H9 (cell line): ENCODE measurements around the gene USP37. TPM values are rescaled to one million over a fixed set of nuclear protein-coding genes. Genes with fewer than 3 reads are reported as not detected.

Source experiments
- DNase-seq: peaks from one replicate; pipeline ENCODE4 v3.0.0-alpha.2; 2017
- H2AFZ ChIP-seq: one replicate; pipeline ENCODE4 v1.6.1; 2013; ENCODE audit warnings: mild to moderate bottlenecking, low read length, control low read depth, moderate library complexity
- H2AK5ac ChIP-seq: 2 replicates; pipeline ENCODE4 v1.6.1; 2013; ENCODE audit warnings: low read length, control low read depth, mixed read lengths; ENCODE audit not compliant: insufficient read length
- H2BK120ac ChIP-seq: one replicate; pipeline ENCODE4 v1.6.1; 2013; ENCODE audit warnings: low read depth, mild to moderate bottlenecking, low read length, control low read depth, inconsistent platforms; ENCODE audit not compliant: poor library complexity, severe bottlenecking
- H2BK12ac ChIP-seq: 2 replicates; pipeline ENCODE4 v1.6.1; 2013; ENCODE audit warnings: low read length, control low read depth, mixed read lengths, low read depth; ENCODE audit not compliant: insufficient read length
- H2BK15ac ChIP-seq: 2 replicates; pipeline ENCODE4 v1.6.1; 2013; ENCODE audit warnings: low read depth, low read length, control low read depth
- H2BK20ac ChIP-seq: one replicate; pipeline ENCODE4 v1.6.1; 2013; ENCODE audit warnings: low read depth, mild to moderate bottlenecking, low read length, control low read depth, inconsistent platforms; ENCODE audit not compliant: poor library complexity, severe bottlenecking
- H2BK5ac ChIP-seq: 2 replicates; pipeline ENCODE4 v1.6.1; 2013; ENCODE audit warnings: low read length, control low read depth, mixed read lengths; ENCODE audit not compliant: insufficient read length
- H3K14ac ChIP-seq: 2 replicates; pipeline ENCODE4 v1.6.1; 2013; ENCODE audit warnings: low read length, control low read depth; ENCODE audit not compliant: insufficient read depth
- H3K18ac ChIP-seq: 2 replicates; pipeline ENCODE4 v1.6.1; 2013; ENCODE audit warnings: low read depth, mild to moderate bottlenecking, mixed read lengths, low read length, control low read depth; ENCODE audit not compliant: insufficient read length
- H3K23ac ChIP-seq: 2 replicates; pipeline ENCODE4 v1.6.1; 2013; ENCODE audit warnings: low read length, control low read depth, mixed read lengths, low read depth; ENCODE audit not compliant: insufficient read length
- H3K23me2 ChIP-seq: 2 replicates; pipeline ENCODE4 v1.6.1; 2013; ENCODE audit warnings: low read depth, mild to moderate bottlenecking, mixed read lengths, low read length, control low read depth; ENCODE audit not compliant: insufficient read length, poor library complexity, severe bottlenecking
- H3K27ac ChIP-seq: 2 replicates; pipeline ENCODE4 v1.5.1; 2013; ENCODE audit warnings: low read length, control low read depth, mixed read lengths, low read depth; ENCODE audit not compliant: insufficient read length
- H3K27me3 ChIP-seq: 2 replicates; pipeline ENCODE4 v1.6.1; 2013; ENCODE audit warnings: low read length, control low read depth, inconsistent platforms; ENCODE audit not compliant: insufficient read depth
- H3K4ac ChIP-seq: 2 replicates; pipeline ENCODE4 v1.6.1; 2013; ENCODE audit warnings: low read depth, mild to moderate bottlenecking, control low read depth, inconsistent platforms, low read length, moderate library complexity
- H3K4me1 ChIP-seq: 2 replicates; pipeline ENCODE4 v1.6.1; 2013; ENCODE audit warnings: low read length, control low read depth, inconsistent platforms; ENCODE audit not compliant: insufficient read depth
- H3K4me2 ChIP-seq: 2 replicates; pipeline ENCODE4 v1.6.1; 2013; ENCODE audit warnings: low read length, control low read depth, mixed read lengths; ENCODE audit not compliant: insufficient read length, insufficient read depth
- H3K56ac ChIP-seq: 2 replicates; pipeline ENCODE4 v1.6.1; 2013; ENCODE audit warnings: low read depth, mild to moderate bottlenecking, mixed read lengths, low read length, control low read depth; ENCODE audit not compliant: insufficient read length
- H3K79me1 ChIP-seq: 2 replicates; pipeline ENCODE4 v1.6.1; 2013; ENCODE audit warnings: low read depth, mild to moderate bottlenecking, moderate library complexity, low read length, control low read depth, inconsistent platforms; ENCODE audit not compliant: insufficient read depth, poor library complexity, severe bottlenecking
- H3K79me2 ChIP-seq: 2 replicates; pipeline ENCODE4 v1.6.1; 2013; ENCODE audit warnings: low read length, control low read depth, inconsistent platforms; ENCODE audit not compliant: insufficient read depth
- H3K9ac ChIP-seq: 2 replicates; pipeline ENCODE4 v1.6.1; 2013; ENCODE audit warnings: low read length, control low read depth, mixed read lengths; ENCODE audit not compliant: insufficient read length; ENCODE audit errors: extremely low read depth
- H3K9me3 ChIP-seq: one replicate; pipeline ENCODE4 v1.6.1; 2013; ENCODE audit warnings: low read depth, low read length, inconsistent platforms; ENCODE audit not compliant: control insufficient read depth
- H3T11ph ChIP-seq: one replicate; pipeline ENCODE4 v1.6.1; 2013; ENCODE audit warnings: mild to moderate bottlenecking, low read length, control low read depth, inconsistent platforms
- H4K20me1 ChIP-seq: one replicate; pipeline ENCODE4 v1.6.1; 2013; ENCODE audit not compliant: control insufficient read depth, insufficient read length, insufficient read depth
- H4K5ac ChIP-seq: 2 replicates; pipeline ENCODE4 v1.6.1; 2013; ENCODE audit warnings: low read depth, mild to moderate bottlenecking, mixed read lengths, low read length, control low read depth; ENCODE audit not compliant: insufficient read length
- H4K8ac ChIP-seq: replicated peaks from 2 replicates; pipeline ENCODE4 v1.6.1; 2013; ENCODE audit warnings: low read length, control low read depth, mixed read lengths, low read depth; ENCODE audit not compliant: insufficient read length
- H4K91ac ChIP-seq: 2 replicates; pipeline ENCODE4 v1.6.1; 2013; ENCODE audit warnings: low read depth, mild to moderate bottlenecking, moderate library complexity, mixed read lengths, low read length, control low read depth; ENCODE audit not compliant: insufficient read length
- H3K27ac Mint-ChIP-seq, 3 experiments: 2 replicates in 2 of 3; 3 replicates in 1 of 3; pipeline ENCODE4 v1.8.0; 2020 to 2021; ENCODE audit warnings: mixed read lengths in 3 of 3, mild to moderate bottlenecking in 1 of 3, moderate library complexity in 1 of 3
- H3K27me3 Mint-ChIP-seq: 2 replicates; pipeline ENCODE4 v1.8.0; 2021; ENCODE audit warnings: low read depth, mild to moderate bottlenecking, moderate library complexity, mixed read lengths
- H3K36me3 Mint-ChIP-seq, 3 experiments: 2 replicates in 2 of 3; 3 replicates in 1 of 3; pipeline ENCODE4 v1.8.0; 2020 to 2021; ENCODE audit warnings: low read depth in 3 of 3, mixed read lengths in 3 of 3; ENCODE audit not compliant: insufficient read depth in 1 of 3
- H3K4me1 Mint-ChIP-seq, 2 experiments: 2 replicates each; pipeline ENCODE4 v1.8.0; 2020; ENCODE audit warnings: mixed read lengths in 2 of 2
- H3K4me3 Mint-ChIP-seq, 2 experiments: 2 replicates in 1 of 2; 3 replicates in 1 of 2; pipeline ENCODE4 v1.8.0; 2020 to 2021; ENCODE audit warnings: mild to moderate bottlenecking in 2 of 2, mixed read lengths in 2 of 2, moderate library complexity in 1 of 2
- H3K9me3 Mint-ChIP-seq, 2 experiments: 2 replicates in 1 of 2; 3 replicates in 1 of 2; pipeline ENCODE4 v1.8.0; 2020; ENCODE audit warnings: mild to moderate bottlenecking in 2 of 2, mixed read lengths in 2 of 2, moderate library complexity in 1 of 2
- CTCF ChIP-seq: fragments of 200-600 bp; sonication (generic); conservative IDR thresholded peaks from 3 replicates; pipeline ENCODE4 v1.8.0; 2021; ENCODE audit warnings: antibody characterized with exemption, mild to moderate bottlenecking
- WGBS: extraction: QIAGEN DNeasy Blood & Tissue Kit; methylation state at CpG from one replicate; pipeline ENCODE4 v1.1.7; 2013; ENCODE audit warnings: missing lambda C conversion rate, low lambda C conversion rate, mixed read lengths; ENCODE audit not compliant: insufficient read length; ENCODE audit errors: extremely low coverage; 5-methylcytosine and 5-hydroxymethylcytosine counted together
- total RNA-seq: library from RNA; stranded (reverse); gene quantifications from 2 replicates; pipeline ENCODE4 v1.2.1, GENCODE V29; 2021

Gene USP37
- total RNA-seq, 1 experiment from 2014 or later, result 34.9 TPM

GRCh38 chr2:218476676-218477075 lies 91.5 kb downstream of the USP37 start:
- Histone ChIP-seq H3K23ac (no peak overlapping the region), H2AFZ (no peak overlapping the region), H2BK15ac (no peak overlapping the region), H3K4me1 (no peaks in the 10 kb centered on the region), H3K79me1 (no peaks in the 10 kb centered on the region), H3K18ac (no peak overlapping the region), H4K20me1 (no peaks in the 10 kb centered on the region), H4K5ac (no peak overlapping the region), H2BK12ac (no peak overlapping the region), H4K91ac (no peak overlapping the region), H3K27me3 (no peaks in the 10 kb centered on the region), H3K56ac (no peak overlapping the region), H3K27ac (no peak overlapping the region), H3K23me2 (no peaks in the 10 kb centered on the region), H2AK5ac (no peak overlapping the region), H3K4me2 (no peak overlapping the region), H2BK20ac (no peak overlapping the region), H2BK120ac (no peak overlapping the region), H4K8ac (no peak overlapping the region), H3K4ac (no peak overlapping the region), H2BK5ac (no peak overlapping the region), H3T11ph (no peak overlapping the region), H3K9ac (no peak overlapping the region), H3K9me3 (no peaks in the 10 kb centered on the region), H3K79me2 (no peaks in the 10 kb centered on the region), H3K14ac (no peak overlapping the region)
- Mint-ChIP-seq H3K27me3 (no peaks in the 10 kb centered on the region), H3K36me3 (peaks cover 6 to 70% (median 63%) of the 10 kb centered on the region in 3 experiments; a peak in 6 of 7 replicates), H3K4me3 (no peak overlapping the region), H3K4me1 (no peaks in the 10 kb centered on the region), H3K9me3 (no peaks in the 10 kb centered on the region), H3K27ac (no peak overlapping the region)
- TF ChIP-seq CTCF, result no peak
- DNase-seq, result no peak
- no CpG with 5 or more reads among the region's 3 CpGs for WGBS
